BJ (cell line): ENCODE results near the gene CCBE1. TPM values are rescaled to one million over a fixed set of nuclear protein-coding genes. Genes with fewer than 3 reads are reported as not detected.

Source experiments
- CTCF ChIA-PET: fragments of 350-600 bp; formaldehyde crosslinking; extraction: SDS; loops from one replicate; lab custom pipeline; 2021; ENCODE audit warnings: antibody characterized with exemption, inconsistent platforms; lab: Yijun Ruan, JAX
- POLR2A ChIA-PET: fragments of 300-600 bp; sonication (Branson Sonifier 250); formaldehyde crosslinking; extraction: SDS; loops from one replicate; lab custom pipeline; 2021; ENCODE audit warnings: antibody characterized with exemption; lab: Charles Lee
- DNase-seq: peaks from one replicate; pipeline ENCODE4 v3.0.0-alpha.2; 2011; ENCODE audit warnings: low read depth
- H3K27me3 ChIP-seq: 2 replicates; pipeline ENCODE4 v1.6.0; 2011; ENCODE audit warnings: low read length; ENCODE audit not compliant: control insufficient read depth, insufficient read depth
- H3K36me3 ChIP-seq: 2 replicates; pipeline ENCODE4 v1.5.1; 2011; ENCODE audit warnings: low read length; ENCODE audit not compliant: control insufficient read depth, insufficient read depth
- H3K4me3 ChIP-seq: 2 replicates; pipeline ENCODE4 v1.5.1; 2011; ENCODE audit warnings: low read depth, mild to moderate bottlenecking, control low read depth, low read length
- CTCF ChIP-seq: IDR thresholded peaks from 2 replicates; pipeline ENCODE4 v1.5.1; 2011; ENCODE audit warnings: low read depth, mild to moderate bottlenecking, control low read depth, inconsistent platforms, low read length, moderate library complexity; ENCODE audit not compliant: insufficient read depth
- polyA plus RNA-seq: library from polyadenylated mRNA; depleted of rRNA; stranded (reverse); fragments of >200 nt; gene quantifications from 2 replicates; pipeline ENCODE4 v1.2.3, GENCODE V29; 2011

The CCBE1 gene
- polyA plus RNA-seq, 1 experiment: 51.2 TPM

- CTCF ChIA-PET: no interaction called here
- Histone ChIP-seq H3K27me3 (no peaks in the 10 kb centered on the region), H3K4me3 (no peak overlapping the region), H3K36me3 (no peaks in the 10 kb centered on the region)
- POLR2A ChIA-PET: no interaction called here
- no peak for DNase-seq
- no peak for TF ChIP-seq CTCF
Measured at GRCh38 chr18:59479776-59480175, 217.4 kb downstream of the CCBE1 start.

- no peak for DNase-seq
- no peak overlapping the region for H3K4me3 ChIP-seq
- no peak for TF ChIP-seq CTCF
- no peaks in the 10 kb centered on the region for H3K36me3 ChIP-seq
- H3K27me3 ChIP-seq: no peaks in the 10 kb centered on the region
- ChIA-PET CTCF (interaction anchor here (1.0 kb wide), 1 partner anchor 16 kb away, joined by 3 read pairs; no protein-coding TSS in a partner anchor), POLR2A (no interaction called here)
Measured at GRCh38 chr18:59478591-59478990, 218.6 kb downstream of the CCBE1 start.

- Histone ChIP-seq H3K27me3 (no peaks in the 10 kb centered on the region), H3K4me3 (no peak overlapping the region), H3K36me3 (no peaks in the 10 kb centered on the region)
- POLR2A ChIA-PET: no interaction called here
- TF ChIP-seq CTCF: no peak
- CTCF ChIA-PET: no interaction called here
- no peak for DNase-seq
Measured at GRCh38 chr18:59477849-59478248, 219.4 kb downstream of the CCBE1 start.

GRCh38 chr18:59470561-59471121, 226.6 kb downstream of the CCBE1 start:
- DNase-seq: no peak
- ChIA-PET CTCF (interaction anchor here (0.8 to 2.1 kb wide), 2 partner anchors 11 to 226 kb away, joined by 3 to 12 read pairs; partner anchors contain the start of gene CCBE1), POLR2A (interaction anchor here (0.5 kb wide), 1 partner anchor 10 kb away, joined by 3 read pairs; no protein-coding TSS in a partner anchor)
- H3K4me3 ChIP-seq: no peak overlapping the region
- H3K27me3 ChIP-seq: no peaks in the 10 kb centered on the region
- TF ChIP-seq CTCF: no peak
- peaks cover 8% of the 10 kb centered on the region for H3K36me3 ChIP-seq

GRCh38 chr18:59469463-59470180, 227.6 kb downstream of the CCBE1 start:
- no peak for TF ChIP-seq CTCF
- CTCF ChIA-PET: interaction anchor here (0.6 to 2.1 kb wide), 5 partner anchors 10 to 437 kb away, joined by 3 to 12 read pairs (median 4); partner anchors contain the start of gene CCBE1
- Histone ChIP-seq H3K27me3 (no peaks in the 10 kb centered on the region), H3K36me3 (peaks cover 8% of the 10 kb centered on the region), H3K4me3 (no peak overlapping the region)
- POLR2A ChIA-PET: no interaction called here
- DNase-seq: no peak
